ENCODE results near the gene LSM4.

LSM4 gene

GRCh38 chr19:18278521-18279265, 44.2 kb downstream of the LSM4 start:
- no peaks in the 10 kb centered on the region for H3K9me3 ChIP-seq (ENCODE audit: control insufficient read depth, insufficient read depth, low read length)
- peak overlapping the region; percentile 91 for H3K9ac ChIP-seq (ENCODE audit: low read depth, low read length)
- H3K4me1 ChIP-seq (ENCODE audit: insufficient read depth, low read length) = peaks cover 8% of the 10 kb centered on the region; the same call in 1 of the 2 replicates
- peaks cover 6% of the 10 kb centered on the region for H3K36me3 ChIP-seq (ENCODE audit: insufficient read depth, low read length)

GRCh38 chr19:18274781-18275356, 48.0 kb downstream of the LSM4 start:
- no peak overlapping the region for H3K9ac ChIP-seq (ENCODE audit: low read depth, low read length)
- peaks cover 6% of the 10 kb centered on the region for H3K36me3 ChIP-seq (ENCODE audit: insufficient read depth, low read length)
- H3K4me1 ChIP-seq (ENCODE audit: insufficient read depth, low read length) = peaks cover 8% of the 10 kb centered on the region; the same call in 1 of the 2 replicates
- H3K9me3 ChIP-seq (ENCODE audit: control insufficient read depth, insufficient read depth, low read length) = no peaks in the 10 kb centered on the region

- peaks cover 6% of the 10 kb centered on the region for H3K36me3 ChIP-seq (ENCODE audit: insufficient read depth, low read length)
- no peak within 1 kb of the TSS for H3K9ac ChIP-seq (ENCODE audit: low read depth, low read length)
Measured at GRCh38 chr19:18274219-18274780, 48.6 kb downstream of the LSM4 start, which contains the start of gene IQCN. Gene IQCN (minus strand): TSS chr19:18274452. CDS start chr19:18269478, 4,974 bp downstream.

GRCh38 chr19:18273561-18274218, 49.2 kb downstream of the LSM4 start:
- Histone ChIP-seq H3K4me1 (ENCODE audit: insufficient read depth, low read length) (peaks cover 8% of the 10 kb centered on the region; the same call in 1 of the 2 replicates), H3K9me3 (ENCODE audit: control insufficient read depth, insufficient read depth, low read length) (no peaks in the 10 kb centered on the region), H3K36me3 (ENCODE audit: insufficient read depth, low read length) (peaks cover under 1% of the 10 kb centered on the region), H3K9ac (ENCODE audit: low read depth, low read length) (no peak overlapping the region)

More at GRCh38 chr19:18274219-18274780, 48.6 kb downstream of the LSM4 start, which contains the start of gene IQCN:
- peaks cover 8% of the 10 kb centered on the region; the same call in 1 of the 2 replicates for H3K4me1 ChIP-seq (ENCODE audit: insufficient read depth, low read length)
- H3K9me3 ChIP-seq (ENCODE audit: control insufficient read depth, insufficient read depth, low read length) = no peaks in the 10 kb centered on the region

GRCh38 chr19:18271433-18271841, 51.4 kb downstream of the LSM4 start:
- H3K4me1 ChIP-seq (ENCODE audit: insufficient read depth, low read length) = peaks cover 3% of the 10 kb centered on the region; the same call in 1 of the 2 replicates
- no peaks in the 10 kb centered on the region for H3K9me3 ChIP-seq (ENCODE audit: control insufficient read depth, insufficient read depth, low read length)
- H3K36me3 ChIP-seq (ENCODE audit: insufficient read depth, low read length) = no peaks in the 10 kb centered on the region; the same call in 1 of the 2 replicates
- H3K9ac ChIP-seq (ENCODE audit: low read depth, low read length) = no peak overlapping the region

- Histone ChIP-seq H3K9ac (ENCODE audit: low read depth, low read length) (no peak overlapping the region), H3K36me3 (ENCODE audit: insufficient read depth, low read length) (no peaks in the 10 kb centered on the region; the same call in 1 of the 2 replicates), H3K4me1 (ENCODE audit: insufficient read depth, low read length) (peaks cover 3% of the 10 kb centered on the region; the same call in 1 of the 2 replicates), H3K9me3 (ENCODE audit: control insufficient read depth, insufficient read depth, low read length) (no peaks in the 10 kb centered on the region)
Measured at GRCh38 chr19:18270326-18270725, 52.5 kb downstream of the LSM4 start.

GRCh38 chr19:18269070-18269723, 53.7 kb downstream of the LSM4 start:
- H3K36me3 ChIP-seq (ENCODE audit: insufficient read depth, low read length) = no peaks in the 10 kb centered on the region; the same call in 1 of the 2 replicates
- H3K4me1 ChIP-seq (ENCODE audit: insufficient read depth, low read length) = no peaks in the 10 kb centered on the region; the same call in 1 of the 2 replicates
- H3K9ac ChIP-seq (ENCODE audit: low read depth, low read length) = no peak overlapping the region
- H3K9me3 ChIP-seq (ENCODE audit: control insufficient read depth, insufficient read depth, low read length) = no peaks in the 10 kb centered on the region

- Histone ChIP-seq H3K4me1 (ENCODE audit: insufficient read depth, low read length) (no peaks in the 10 kb centered on the region), H3K36me3 (ENCODE audit: insufficient read depth, low read length) (no peaks in the 10 kb centered on the region), H3K9me3 (ENCODE audit: control insufficient read depth, insufficient read depth, low read length) (no peaks in the 10 kb centered on the region), H3K9ac (ENCODE audit: low read depth, low read length) (no peak overlapping the region)
Measured at GRCh38 chr19:18266771-18267686, 55.8 kb downstream of the LSM4 start.

- Histone ChIP-seq H3K36me3 (ENCODE audit: insufficient read depth, low read length) (no peaks in the 10 kb centered on the region), H3K9me3 (ENCODE audit: control insufficient read depth, insufficient read depth, low read length) (no peaks in the 10 kb centered on the region), H3K9ac (ENCODE audit: low read depth, low read length) (no peak overlapping the region), H3K4me1 (ENCODE audit: insufficient read depth, low read length) (no peaks in the 10 kb centered on the region)
Measured at GRCh38 chr19:18265582-18265981, 57.3 kb downstream of the LSM4 start.

- H3K36me3 ChIP-seq (ENCODE audit: insufficient read depth, low read length) = no peaks in the 10 kb centered on the region
- no peaks in the 10 kb centered on the region for H3K9me3 ChIP-seq (ENCODE audit: control insufficient read depth, insufficient read depth, low read length)
- no peak overlapping the region for H3K9ac ChIP-seq (ENCODE audit: low read depth, low read length)
- H3K4me1 ChIP-seq (ENCODE audit: insufficient read depth, low read length) = no peaks in the 10 kb centered on the region
Measured at GRCh38 chr19:18264971-18265540, 57.8 kb downstream of the LSM4 start.

GRCh38 chr19:18264137-18264854, 58.6 kb downstream of the LSM4 start:
- Histone ChIP-seq H3K4me1 (ENCODE audit: insufficient read depth, low read length) (no peaks in the 10 kb centered on the region), H3K9ac (ENCODE audit: low read depth, low read length) (no peak overlapping the region), H3K9me3 (ENCODE audit: control insufficient read depth, insufficient read depth, low read length) (no peaks in the 10 kb centered on the region), H3K36me3 (ENCODE audit: insufficient read depth, low read length) (no peaks in the 10 kb centered on the region)

- no peaks in the 10 kb centered on the region for H3K36me3 ChIP-seq (ENCODE audit: insufficient read depth, low read length)
- no peaks in the 10 kb centered on the region for H3K9me3 ChIP-seq (ENCODE audit: control insufficient read depth, insufficient read depth, low read length)
- H3K4me1 ChIP-seq (ENCODE audit: insufficient read depth, low read length) = no peaks in the 10 kb centered on the region
- no peak overlapping the region for H3K9ac ChIP-seq (ENCODE audit: low read depth, low read length)
Measured at GRCh38 chr19:18263324-18264136, 59.3 kb downstream of the LSM4 start.
